Astrocyte (in vitro differentiated cells and primary cell): Measurements from ENCODE around the gene DOCK11. TPM values are rescaled to one million over a fixed set of nuclear protein-coding genes. Genes with fewer than 3 reads are reported as not detected.
A peak's percentile ranks its signal among the peaks of the same experiment; 100 is the strongest.

ENCODE experiments used
- DNase-seq: peaks from one replicate; pipeline ENCODE4 v3.0.0-alpha.2; 2010; ENCODE audit warnings: low read depth
- FAIRE-seq: peaks from 2 replicates; lab custom pipeline; 2011; peaks lifted over from hg19 to GRCh38; lab: Jason Lieb, UNC
- H2AFZ ChIP-seq: 2 replicates; pipeline ENCODE4 v1.6.0; 2012; ENCODE audit warnings: low read depth, low read length, inconsistent platforms
- H3K27ac ChIP-seq: 2 replicates; pipeline ENCODE4 v1.5.1; 2011; ENCODE audit warnings: low read depth, low read length, inconsistent platforms
- H3K27me3 ChIP-seq: 2 replicates; pipeline ENCODE4 v1.6.0; 2011; ENCODE audit warnings: low read length, inconsistent platforms; ENCODE audit not compliant: insufficient read depth
- H3K36me3 ChIP-seq: 2 replicates; pipeline ENCODE4 v1.5.1; 2011; ENCODE audit warnings: low read length, inconsistent platforms; ENCODE audit not compliant: insufficient read depth
- H3K4me1 ChIP-seq: 2 replicates; pipeline ENCODE4 v1.5.1; 2011; ENCODE audit warnings: low read length, inconsistent platforms; ENCODE audit not compliant: insufficient read depth
- H3K4me2 ChIP-seq: 2 replicates; pipeline ENCODE4 v1.6.0; 2012; ENCODE audit warnings: low read length, inconsistent platforms
- H3K4me3 ChIP-seq: 2 replicates; pipeline ENCODE4 v1.5.1; 2011; ENCODE audit warnings: low read depth, mild to moderate bottlenecking, low read length, inconsistent platforms; ENCODE audit not compliant: insufficient read depth
- H3K79me2 ChIP-seq: 2 replicates; pipeline ENCODE4 v1.6.0; 2012; ENCODE audit warnings: mild to moderate bottlenecking, low read length, inconsistent platforms; ENCODE audit not compliant: insufficient read depth
- H3K9ac ChIP-seq: 2 replicates; pipeline ENCODE4 v1.6.0; 2012; ENCODE audit warnings: mild to moderate bottlenecking, low read length, inconsistent platforms
- H3K9me3 ChIP-seq: 2 replicates; pipeline ENCODE4 v1.5.1; 2012; ENCODE audit warnings: low read depth, mild to moderate bottlenecking, low read length, inconsistent platforms; ENCODE audit not compliant: insufficient read depth
- H4K20me1 ChIP-seq: 2 replicates; pipeline ENCODE4 v1.6.0; 2012; ENCODE audit warnings: low read length, inconsistent platforms; ENCODE audit not compliant: insufficient read depth
- H3K27ac Mint-ChIP-seq: one replicate; pipeline ENCODE4 v1.8.0; 2021; ENCODE audit warnings: mild to moderate bottlenecking, mixed read lengths; ENCODE audit not compliant: unreplicated experiment
- H3K27me3 Mint-ChIP-seq: one replicate; pipeline ENCODE4 v1.8.0; 2021; ENCODE audit warnings: low read depth, mixed read lengths; ENCODE audit not compliant: unreplicated experiment
- H3K36me3 Mint-ChIP-seq: one replicate; pipeline ENCODE4 v1.8.0; 2021; ENCODE audit warnings: low read depth, mixed read lengths; ENCODE audit not compliant: unreplicated experiment
- H3K4me1 Mint-ChIP-seq: one replicate; pipeline ENCODE4 v1.8.0; 2021; ENCODE audit warnings: low read depth, mixed read lengths; ENCODE audit not compliant: unreplicated experiment
- H3K4me3 Mint-ChIP-seq: one replicate; pipeline ENCODE4 v1.8.0; 2021; ENCODE audit warnings: mild to moderate bottlenecking, moderate library complexity, mixed read lengths; ENCODE audit not compliant: unreplicated experiment
- H3K9me3 Mint-ChIP-seq: one replicate; pipeline ENCODE4 v1.8.0; 2021; ENCODE audit warnings: mild to moderate bottlenecking, mixed read lengths; ENCODE audit not compliant: unreplicated experiment
- EZH2 ChIP-seq: IDR thresholded peaks from 2 replicates; pipeline ENCODE4 v1.6.1; 2012; ENCODE audit warnings: mild to moderate bottlenecking, low read length, inconsistent platforms; ENCODE audit not compliant: insufficient read depth
- total RNA-seq: library from RNA; stranded (reverse); gene quantifications from 2 replicates; pipeline ENCODE4 v1.2.1, GENCODE V29; 2021
- TF ChIP-seq, protein P1 (sequence below): IDR thresholded peaks from 2 replicates; pipeline ENCODE4 v1.5.1; 2011; ENCODE audit warnings: low read depth, mild to moderate bottlenecking, inconsistent platforms, low read length, moderate library complexity; ENCODE audit not compliant: insufficient read depth

The DOCK11 gene
- total RNA-seq, 1 donor from 2014 or later = 4.7 TPM

DNA sequence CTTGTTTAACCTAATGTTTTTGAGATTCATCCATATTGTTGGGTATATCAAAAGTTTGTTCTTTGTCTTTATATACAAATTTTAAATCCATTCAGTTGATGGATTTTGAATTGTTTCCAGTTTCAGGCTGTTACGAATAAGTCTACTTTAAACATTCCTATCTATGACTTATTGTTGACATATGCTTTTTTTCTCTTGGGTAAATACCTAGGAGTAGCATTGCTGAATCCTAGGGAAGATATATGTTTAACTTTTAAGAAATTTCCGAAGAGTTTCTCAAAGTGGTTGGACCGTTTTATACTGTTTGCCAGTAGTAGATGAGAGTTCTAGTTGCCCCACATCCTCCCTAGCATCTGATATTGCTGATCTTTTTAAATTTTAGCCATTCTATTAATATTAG, 170.9 kb downstream of the DOCK11 start:
- Histone ChIP-seq H4K20me1 (no peaks in the 10 kb centered on the region), H3K27me3 (no peaks in the 10 kb centered on the region), H3K27ac (no peak overlapping the region), H3K36me3 (no peaks in the 10 kb centered on the region), H2AFZ (no peak overlapping the region), H3K9me3 (no peaks in the 10 kb centered on the region), H3K4me1 (no peaks in the 10 kb centered on the region), H3K4me3 (no peak overlapping the region), H3K79me2 (no peaks in the 10 kb centered on the region), H3K9ac (no peak overlapping the region), H3K4me2 (peak overlapping the region; percentile 22)
- DNase-seq (no peak), FAIRE-seq (no peak)
- H3K27ac Mint-ChIP-seq = no peak overlapping the region
- no peaks in the 10 kb centered on the region for H3K9me3 Mint-ChIP-seq
- no peak for TF ChIP-seq EZH2
- no peak overlapping the region for H3K4me3 Mint-ChIP-seq
- peaks cover 3% of the 10 kb centered on the region for H3K36me3 Mint-ChIP-seq
- no peaks in the 10 kb centered on the region for H3K4me1 Mint-ChIP-seq
- no peaks in the 10 kb centered on the region for H3K27me3 Mint-ChIP-seq

DNA sequence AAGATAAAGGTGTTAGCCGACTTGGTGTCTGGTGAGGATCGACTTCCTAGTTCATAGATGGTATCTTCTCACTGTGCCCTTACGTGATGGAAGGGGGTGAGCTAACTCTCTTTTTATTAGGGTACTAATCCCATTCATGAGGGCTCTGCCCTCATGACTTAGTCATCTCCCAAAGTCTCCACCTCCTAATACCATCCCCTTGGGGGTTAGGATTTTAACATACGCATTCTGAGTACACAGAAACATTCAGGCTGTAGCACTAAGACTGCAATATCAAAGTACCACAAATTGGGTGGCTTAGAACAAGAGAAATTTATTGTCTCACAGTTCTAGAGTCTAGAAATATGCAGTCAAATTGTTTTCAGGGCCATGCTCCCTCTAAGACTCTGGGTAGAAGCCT, 173.8 kb downstream of the DOCK11 start:
- H3K27ac Mint-ChIP-seq = no peak overlapping the region
- no peaks in the 10 kb centered on the region for H3K27me3 Mint-ChIP-seq
- H3K4me3 ChIP-seq = no peak overlapping the region
- no peaks in the 10 kb centered on the region for H3K9me3 Mint-ChIP-seq
- H3K79me2 ChIP-seq = no peaks in the 10 kb centered on the region
- no peaks in the 10 kb centered on the region for H3K4me1 ChIP-seq
- H3K27me3 ChIP-seq = no peaks in the 10 kb centered on the region
- H3K4me1 Mint-ChIP-seq = no peaks in the 10 kb centered on the region
- H3K27ac ChIP-seq = no peak overlapping the region
- no peaks in the 10 kb centered on the region for H3K36me3 Mint-ChIP-seq
- no peak for FAIRE-seq
- H3K4me2 ChIP-seq = no peak overlapping the region
- no peaks in the 10 kb centered on the region for H3K36me3 ChIP-seq
- no peak overlapping the region for H3K9ac ChIP-seq
- H2AFZ ChIP-seq = no peak overlapping the region
- no peak overlapping the region for H3K4me3 Mint-ChIP-seq
- TF ChIP-seq, protein P1, sequence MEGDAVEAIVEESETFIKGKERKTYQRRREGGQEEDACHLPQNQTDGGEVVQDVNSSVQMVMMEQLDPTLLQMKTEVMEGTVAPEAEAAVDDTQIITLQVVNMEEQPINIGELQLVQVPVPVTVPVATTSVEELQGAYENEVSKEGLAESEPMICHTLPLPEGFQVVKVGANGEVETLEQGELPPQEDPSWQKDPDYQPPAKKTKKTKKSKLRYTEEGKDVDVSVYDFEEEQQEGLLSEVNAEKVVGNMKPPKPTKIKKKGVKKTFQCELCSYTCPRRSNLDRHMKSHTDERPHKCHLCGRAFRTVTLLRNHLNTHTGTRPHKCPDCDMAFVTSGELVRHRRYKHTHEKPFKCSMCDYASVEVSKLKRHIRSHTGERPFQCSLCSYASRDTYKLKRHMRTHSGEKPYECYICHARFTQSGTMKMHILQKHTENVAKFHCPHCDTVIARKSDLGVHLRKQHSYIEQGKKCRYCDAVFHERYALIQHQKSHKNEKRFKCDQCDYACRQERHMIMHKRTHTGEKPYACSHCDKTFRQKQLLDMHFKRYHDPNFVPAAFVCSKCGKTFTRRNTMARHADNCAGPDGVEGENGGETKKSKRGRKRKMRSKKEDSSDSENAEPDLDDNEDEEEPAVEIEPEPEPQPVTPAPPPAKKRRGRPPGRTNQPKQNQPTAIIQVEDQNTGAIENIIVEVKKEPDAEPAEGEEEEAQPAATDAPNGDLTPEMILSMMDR = no peak
- TF ChIP-seq EZH2 = no peak
- no peaks in the 10 kb centered on the region for H4K20me1 ChIP-seq
- H3K9me3 ChIP-seq = no peaks in the 10 kb centered on the region
- DNase-seq = no peak

DNA sequence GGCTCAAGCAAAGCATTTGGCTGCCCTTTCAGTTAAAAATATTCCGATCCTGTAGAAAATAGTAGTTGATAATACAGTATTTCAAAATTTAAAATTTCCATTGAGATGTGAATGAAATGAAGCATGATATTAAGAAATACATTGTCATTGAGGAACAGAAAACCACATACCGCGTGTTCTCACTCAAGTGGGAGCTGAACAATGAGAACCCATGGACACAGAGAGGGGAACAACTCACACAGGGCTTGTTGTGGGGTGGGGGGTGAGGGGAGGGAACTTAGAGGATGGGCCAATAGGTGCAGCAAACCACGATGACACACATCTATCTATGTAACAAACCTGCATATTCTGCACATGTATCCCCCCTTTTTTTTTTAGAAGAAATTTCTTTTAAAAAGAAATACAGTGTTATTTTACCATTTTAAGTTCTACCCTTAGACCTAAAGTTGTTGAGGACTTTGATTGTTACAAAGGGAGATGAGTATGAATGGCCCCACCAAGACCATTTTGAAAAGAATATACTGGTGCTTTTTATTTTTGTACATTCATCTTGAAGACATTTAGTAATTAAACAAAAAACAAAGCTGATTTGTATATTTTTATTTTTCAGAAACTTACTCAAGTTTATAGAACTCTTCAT, 179.8 kb downstream of the DOCK11 start:
- H3K9ac ChIP-seq = no peak overlapping the region
- no peaks in the 10 kb centered on the region for H3K9me3 ChIP-seq
- no peaks in the 10 kb centered on the region for H3K4me1 ChIP-seq
- H3K79me2 ChIP-seq = no peaks in the 10 kb centered on the region
- TF ChIP-seq, protein P1 = no peak
- TF ChIP-seq EZH2 = no peak
- no peak overlapping the region for H3K4me3 ChIP-seq
- FAIRE-seq (no peak), DNase-seq (no peak)
- H3K36me3 ChIP-seq = no peaks in the 10 kb centered on the region
- H3K27me3 ChIP-seq = no peaks in the 10 kb centered on the region
- no peaks in the 10 kb centered on the region for H3K36me3 Mint-ChIP-seq
- no peak overlapping the region for H3K27ac Mint-ChIP-seq
- no peaks in the 10 kb centered on the region for H3K9me3 Mint-ChIP-seq
- no peaks in the 10 kb centered on the region for H3K27me3 Mint-ChIP-seq
- H4K20me1 ChIP-seq = no peaks in the 10 kb centered on the region
- no peak overlapping the region for H3K27ac ChIP-seq
- H3K4me3 Mint-ChIP-seq = no peak overlapping the region
- no peak overlapping the region for H3K4me2 ChIP-seq
- H2AFZ ChIP-seq = no peak overlapping the region
- H3K4me1 Mint-ChIP-seq = no peaks in the 10 kb centered on the region
